ENCODE measurements around the gene DPM3.

DPM3 gene

DNA sequence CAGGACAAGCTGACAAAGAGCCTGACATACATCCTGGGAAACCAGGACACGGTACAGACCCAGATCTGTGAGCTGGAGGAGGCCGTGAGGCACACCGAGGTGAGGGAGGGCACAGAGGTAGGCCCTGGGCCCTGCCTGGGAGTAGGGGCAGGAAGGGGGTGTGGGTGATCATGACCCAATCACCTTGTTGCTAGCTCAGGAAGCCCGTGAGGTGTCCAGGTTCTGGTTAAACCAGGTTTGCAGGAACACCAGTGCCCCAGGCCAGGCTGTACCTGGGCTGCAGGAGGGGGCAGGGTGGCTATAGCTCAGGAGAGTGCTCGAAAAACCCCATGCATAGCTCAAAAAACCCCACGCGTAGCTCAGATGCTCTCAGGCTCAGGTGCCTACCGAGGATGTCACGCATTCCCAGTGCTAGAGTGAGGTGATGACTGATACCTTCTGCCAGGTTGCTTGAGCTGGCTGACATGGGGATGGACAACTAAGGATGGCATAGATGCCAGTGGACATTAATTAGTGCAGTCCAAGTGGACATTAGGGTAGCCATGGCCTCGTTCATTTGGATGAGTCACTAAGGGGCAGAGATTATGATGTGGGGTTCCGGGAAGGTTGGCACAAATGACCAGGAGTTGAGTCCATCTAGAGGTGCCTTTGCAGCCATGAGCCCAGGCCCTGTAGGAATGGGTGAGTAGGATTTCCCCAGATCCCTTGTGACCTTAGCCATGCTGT is 37.0 kb upstream of the DPM3 start:
- TF ChIP-seq SP1 (IDR thresholded peaks at IDR 0.05) (no peak), HDGF (IDR thresholded peaks at IDR 0.05; ENCODE audit: borderline replicate concordance) (no peak), NFRKB (IDR thresholded peaks at IDR 0.05) (no peak), TARDBP (IDR thresholded peaks at IDR 0.05) (no peak), CTBP1 (IDR thresholded peaks at IDR 0.05; ENCODE audit: borderline replicate concordance) (no peak), ELF4 (IDR thresholded peaks at IDR 0.05) (no peak)
- ChIA-PET CTCF (interaction anchor here (0.8 to 2.0 kb wide), 4 partner anchors 10 to 17 kb away, joined by 3 to 14 read pairs (median 4); no protein-coding TSS in a partner anchor), POLR2A (interaction anchor here (1.0 to 3.1 kb wide), 2 partner anchors 17 to 49 kb away, joined by 3 to 22 read pairs; no protein-coding TSS in a partner anchor)
- DNase-seq (ENCODE audit: extremely low spot score), result no peak

DNA sequence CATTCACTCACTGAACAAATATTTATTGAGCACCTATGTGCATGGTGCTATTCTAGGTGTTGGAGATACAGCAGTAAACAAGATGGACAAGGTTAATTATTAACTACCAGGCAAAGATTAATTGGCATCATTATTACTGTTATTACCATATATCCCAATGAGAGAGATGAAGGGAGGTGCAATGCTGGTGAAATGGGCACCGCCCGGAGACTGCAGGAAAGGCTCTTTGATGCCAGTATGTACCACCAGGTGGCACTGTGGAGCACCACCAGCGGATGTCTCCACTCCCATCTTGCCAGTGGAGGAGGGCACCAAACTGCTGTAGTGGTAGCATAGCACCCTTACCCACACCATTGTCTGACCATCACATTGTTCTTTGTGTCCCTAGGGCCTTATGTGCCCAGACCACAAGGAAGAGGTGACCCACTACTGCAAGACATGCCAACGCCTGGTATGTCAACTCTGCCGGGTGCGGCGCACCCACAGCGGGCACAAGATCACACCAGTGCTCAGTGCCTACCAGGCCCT is 36.3 kb upstream of the DPM3 start:
- TF ChIP-seq ELF4 (IDR thresholded peaks at IDR 0.05), result no peak
- TF ChIP-seq L3MBTL2 (conservative IDR thresholded peaks at IDR 0.05), result no peak
- TF ChIP-seq, protein P1, sequence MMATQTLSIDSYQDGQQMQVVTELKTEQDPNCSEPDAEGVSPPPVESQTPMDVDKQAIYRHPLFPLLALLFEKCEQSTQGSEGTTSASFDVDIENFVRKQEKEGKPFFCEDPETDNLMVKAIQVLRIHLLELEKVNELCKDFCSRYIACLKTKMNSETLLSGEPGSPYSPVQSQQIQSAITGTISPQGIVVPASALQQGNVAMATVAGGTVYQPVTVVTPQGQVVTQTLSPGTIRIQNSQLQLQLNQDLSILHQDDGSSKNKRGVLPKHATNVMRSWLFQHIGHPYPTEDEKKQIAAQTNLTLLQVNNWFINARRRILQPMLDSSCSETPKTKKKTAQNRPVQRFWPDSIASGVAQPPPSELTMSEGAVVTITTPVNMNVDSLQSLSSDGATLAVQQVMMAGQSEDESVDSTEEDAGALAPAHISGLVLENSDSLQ (IDR thresholded peaks at IDR 0.05), result no peak
- TF ChIP-seq NFRKB (IDR thresholded peaks at IDR 0.05), result no peak
- TF ChIP-seq LEF1 (IDR thresholded peaks at IDR 0.05; ENCODE audit: borderline replicate concordance), result no peak
- no peak for TF ChIP-seq HDGF (IDR thresholded peaks at IDR 0.05; ENCODE audit: borderline replicate concordance)
- no peak for TF ChIP-seq SUZ12 (IDR thresholded peaks at IDR 0.05)
- no peak for TF ChIP-seq ARNT (IDR thresholded peaks at IDR 0.05)
- no peak for TF ChIP-seq TARDBP (IDR thresholded peaks at IDR 0.05)
- no peak for TF ChIP-seq FOXM1 (IDR thresholded peaks at IDR 0.05; ENCODE audit: borderline replicate concordance)
- no peak for TF ChIP-seq FOXK2 (IDR thresholded peaks at IDR 0.05)
- TF ChIP-seq ZNF384 (IDR thresholded peaks at IDR 0.05), result no peak
- TF ChIP-seq CTBP1 (IDR thresholded peaks at IDR 0.05; ENCODE audit: borderline replicate concordance), result no peak
- no peak for TF ChIP-seq FOXA1 (IDR thresholded peaks at IDR 0.05)
- no peak for TF ChIP-seq SP1 (IDR thresholded peaks at IDR 0.05)
- no peak for TF ChIP-seq BHLHE40 (IDR thresholded peaks at IDR 0.05; ENCODE audit: borderline replicate concordance)
- POLR2A ChIA-PET, result interaction anchor here (1.0 to 3.1 kb wide), 3 partner anchors 9 to 50 kb away, joined by 3 to 22 read pairs (median 3); no protein-coding TSS in a partner anchor
- CTCF ChIA-PET, result interaction anchor here (0.6 to 2.0 kb wide), 5 partner anchors 9 to 987 kb away, joined by 3 to 14 read pairs (median 3); no protein-coding TSS in a partner anchor
- DNase-seq (ENCODE audit: extremely low spot score), result peak; percentile 89

DNA sequence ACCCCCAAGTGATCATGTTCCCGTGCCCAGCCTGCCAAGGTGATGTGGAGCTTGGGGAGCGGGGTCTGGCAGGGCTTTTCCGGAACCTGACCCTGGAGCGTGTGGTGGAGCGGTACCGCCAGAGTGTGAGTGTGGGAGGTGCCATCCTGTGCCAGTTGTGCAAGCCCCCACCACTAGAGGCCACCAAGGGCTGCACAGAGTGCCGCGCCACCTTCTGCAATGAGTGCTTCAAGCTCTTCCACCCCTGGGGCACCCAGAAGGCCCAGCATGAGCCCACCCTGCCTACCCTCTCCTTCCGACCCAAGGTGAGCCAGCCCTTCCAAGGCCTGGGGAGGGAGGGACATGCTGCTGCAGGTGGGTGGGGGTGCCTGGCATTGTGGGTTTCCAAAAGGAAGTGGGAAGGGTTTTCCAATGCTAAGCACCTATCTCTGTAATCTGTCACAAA is 35.6 kb upstream of the DPM3 start:
- TF ChIP-seq HDGF (IDR thresholded peaks at IDR 0.05; ENCODE audit: borderline replicate concordance) (no peak), ZNF384 (IDR thresholded peaks at IDR 0.05) (no peak), TARDBP (IDR thresholded peaks at IDR 0.05) (no peak), SUZ12 (IDR thresholded peaks at IDR 0.05) (no peak), FOXK2 (IDR thresholded peaks at IDR 0.05) (no peak)
- DNase-seq (ENCODE audit: extremely low spot score), result no peak
- CTCF ChIA-PET, result interaction anchor here (0.6 to 5.7 kb wide), 6 partner anchors 18 to 987 kb away, joined by 3 to 52 read pairs (median 5); no protein-coding TSS in a partner anchor
- POLR2A ChIA-PET, result interaction anchor here (1.1 to 4.5 kb wide), 4 partner anchors 9 to 51 kb away, joined by 3 to 96 read pairs (median 5); partner anchors contain the start of gene SLC50A1

DNA sequence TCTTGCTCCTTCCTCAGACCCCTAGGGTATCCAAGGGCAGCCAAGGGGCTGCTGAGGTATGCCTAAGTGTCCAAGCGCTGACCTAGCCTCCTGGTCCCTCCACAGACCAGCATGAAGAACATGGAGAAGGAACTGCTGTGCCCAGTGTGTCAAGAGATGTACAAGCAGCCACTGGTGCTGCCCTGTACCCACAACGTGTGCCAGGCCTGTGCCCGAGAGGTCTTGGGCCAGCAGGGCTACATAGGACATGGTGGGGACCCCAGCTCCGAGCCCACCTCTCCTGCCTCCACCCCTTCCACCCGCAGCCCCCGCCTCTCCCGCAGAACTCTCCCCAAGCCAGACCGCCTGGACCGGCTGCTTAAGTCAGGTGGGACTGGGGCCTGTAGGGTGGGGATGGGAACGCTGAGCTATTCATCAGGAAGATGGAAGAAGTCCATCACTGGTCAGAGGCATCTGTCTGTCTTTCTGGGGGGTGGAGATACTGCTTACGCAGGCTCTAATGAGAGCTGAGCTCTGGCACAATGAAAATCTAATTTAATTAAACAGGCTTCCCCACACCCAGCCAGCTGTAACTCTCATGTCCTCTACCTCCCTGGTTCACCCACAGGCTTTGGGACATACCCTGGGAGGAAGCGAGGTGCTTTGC is 35.1 kb upstream of the DPM3 start:
- ChIA-PET POLR2A (interaction anchor here (0.7 to 4.5 kb wide), 7 partner anchors 8 to 52 kb away, joined by 3 to 96 read pairs (median 4); partner anchors contain the start of genes DPM3 and SLC50A1), CTCF (interaction anchor here (0.8 to 5.7 kb wide), 5 partner anchors 18 to 90 kb away, joined by 4 to 52 read pairs (median 6); no protein-coding TSS in a partner anchor)
- DNase-seq (ENCODE audit: extremely low spot score), result no peak
- TF ChIP-seq SUZ12 (IDR thresholded peaks at IDR 0.05), result no peak
- TF ChIP-seq L3MBTL2 (conservative IDR thresholded peaks at IDR 0.05), result no peak
- TF ChIP-seq FOXM1 (IDR thresholded peaks at IDR 0.05; ENCODE audit: borderline replicate concordance), result no peak
- TF ChIP-seq TARDBP (IDR thresholded peaks at IDR 0.05), result no peak

DNA sequence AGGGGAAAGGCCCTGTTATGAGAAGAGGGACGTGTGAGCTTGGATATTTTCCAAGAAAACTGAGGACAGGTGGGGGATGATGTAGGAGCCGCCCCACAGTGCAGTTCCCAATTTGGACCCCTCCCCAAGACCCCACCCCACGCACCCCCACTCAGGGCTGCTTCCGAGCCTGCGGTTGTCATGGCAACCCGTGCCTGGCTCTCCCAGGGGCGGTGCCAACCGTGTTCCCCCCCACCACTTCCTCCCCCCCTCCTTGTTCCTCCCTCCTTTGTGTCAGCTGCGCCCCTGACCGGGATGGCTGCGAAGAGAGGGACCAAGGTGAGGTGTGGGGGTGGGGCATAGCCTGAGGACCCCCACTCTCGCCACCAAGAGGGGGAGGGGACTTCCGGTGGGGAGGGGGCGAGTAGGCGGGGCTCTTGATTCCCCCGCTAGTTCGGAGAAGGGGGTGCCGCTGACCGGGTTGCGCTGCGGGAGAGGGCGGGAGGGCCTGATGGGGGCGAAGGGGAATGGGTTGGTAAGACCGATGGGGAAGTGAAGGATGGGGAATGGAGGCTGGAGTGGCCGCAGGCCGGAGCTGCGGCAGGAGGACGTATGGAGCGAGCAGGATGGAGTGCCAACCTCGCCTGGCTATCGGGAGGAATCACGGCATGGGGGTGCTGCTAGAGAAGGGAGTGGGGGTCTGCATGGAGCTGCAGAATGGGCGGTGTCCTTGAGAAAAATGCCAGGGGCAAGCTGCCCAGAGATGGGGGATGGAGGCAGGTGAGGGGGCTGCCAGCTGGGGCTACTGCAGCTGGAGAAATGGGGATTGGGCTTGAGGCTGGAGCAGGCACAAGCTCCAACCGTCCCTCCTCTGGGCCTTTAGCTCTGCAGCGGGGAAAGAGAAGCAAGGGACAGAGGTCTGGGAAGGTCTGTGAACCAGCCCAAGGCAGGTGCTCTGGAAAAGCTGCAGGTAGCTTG is 34.3 kb upstream of the DPM3 start:
- CTCF ChIA-PET, result interaction anchor here (1.0 to 5.7 kb wide), 5 partner anchors 19 to 89 kb away, joined by 4 to 52 read pairs (median 7); no protein-coding TSS in a partner anchor
- TF ChIP-seq LEF1 (IDR thresholded peaks at IDR 0.05; ENCODE audit: borderline replicate concordance) (no peak), L3MBTL2 (conservative IDR thresholded peaks at IDR 0.05) (no peak), SP1 (IDR thresholded peaks at IDR 0.05) (no peak)
- POLR2A ChIA-PET, result interaction anchor here (0.6 to 4.5 kb wide), 13 partner anchors 11 to 435 kb away, joined by 3 to 96 read pairs (median 5); partner anchors contain the start of genes ADAM15, DPM3, MTX1 and SLC50A1
- DNase-seq (ENCODE audit: extremely low spot score), result no peak
